ENCODE data around the gene PTCD2. TPM values are rescaled to one million over a fixed set of nuclear protein-coding genes. Genes with fewer than 3 reads are reported as not detected.

Gene PTCD2, protein sequence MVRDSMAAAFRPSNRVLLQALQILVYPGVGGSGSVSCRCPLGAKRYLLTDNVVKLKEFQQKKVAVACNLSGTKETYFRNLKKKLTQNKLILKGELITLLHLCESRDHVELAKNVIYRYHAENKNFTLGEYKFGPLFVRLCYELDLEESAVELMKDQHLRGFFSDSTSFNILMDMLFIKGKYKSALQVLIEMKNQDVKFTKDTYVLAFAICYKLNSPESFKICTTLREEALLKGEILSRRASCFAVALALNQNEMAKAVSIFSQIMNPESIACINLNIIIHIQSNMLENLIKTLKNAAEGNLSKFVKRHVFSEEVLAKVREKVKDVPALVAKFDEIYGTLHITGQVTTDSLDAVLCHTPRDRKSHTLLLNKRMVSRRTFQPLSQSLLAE
- 17.7 TPM for total RNA-seq
- long read RNA-seq, full-length matches to known transcripts = 18 of 22 reads
- long read RNA-seq, partial matches to known transcripts = 0 of 22 reads
- long read RNA-seq, other reads (novel, unspliced or antisense) = 4 of 22 reads

DNA sequence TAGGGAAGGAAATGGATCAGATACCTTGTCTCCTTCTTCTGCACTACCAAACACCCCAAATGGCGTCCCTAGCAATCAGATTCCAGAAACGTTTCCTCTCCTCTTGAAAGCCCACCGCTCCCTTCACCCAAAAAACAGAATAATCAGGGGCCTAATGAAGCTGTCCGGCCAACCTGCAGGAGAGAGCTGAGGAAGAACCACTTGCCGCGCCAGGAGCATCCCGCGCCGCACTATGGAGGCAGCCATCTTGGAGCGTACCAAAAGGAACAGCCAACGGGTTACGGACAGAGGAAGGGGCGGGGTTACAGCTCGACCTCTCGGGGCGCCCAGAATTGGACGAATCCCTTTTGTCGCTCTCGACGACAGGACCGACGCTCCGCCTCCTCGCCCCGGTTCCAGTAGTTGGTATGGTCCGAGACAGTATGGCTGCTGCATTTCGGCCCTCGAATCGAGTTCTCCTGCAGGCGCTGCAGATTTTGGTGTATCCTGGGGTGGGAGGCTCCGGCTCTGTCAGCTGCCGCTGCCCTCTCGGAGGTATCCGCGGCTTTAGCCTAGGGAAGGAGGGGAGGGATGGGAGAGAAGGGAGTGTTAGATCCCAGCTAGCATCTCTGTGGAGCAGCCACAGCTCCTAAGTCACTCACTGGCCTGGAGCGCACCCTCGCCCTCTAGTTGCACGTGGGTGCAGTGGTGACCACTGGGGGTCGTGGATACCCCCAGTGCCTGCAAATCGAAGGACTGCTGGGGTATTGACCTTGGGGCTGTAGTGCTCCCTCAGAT, at the start of gene PTCD2, which contains the start of gene MRPS27:
PTCD2 (plus strand) TSS at position 398 of the 777 bp plus-strand sequence; CDS start at position 408, 10 bp downstream.
MRPS27 (minus strand) TSS at position 265 of the 777 bp plus-strand sequence; CDS start at position 246, 19 bp downstream.
- ATAC-seq (peak; percentile 100), DNase-seq (peak; percentile 96)
- intact Hi-C loops (cut with micrococcal nuclease) = loop anchor here (10.0 kb wide), 1 partner anchor 545 kb away; no protein-coding TSS in a partner anchor

DNA sequence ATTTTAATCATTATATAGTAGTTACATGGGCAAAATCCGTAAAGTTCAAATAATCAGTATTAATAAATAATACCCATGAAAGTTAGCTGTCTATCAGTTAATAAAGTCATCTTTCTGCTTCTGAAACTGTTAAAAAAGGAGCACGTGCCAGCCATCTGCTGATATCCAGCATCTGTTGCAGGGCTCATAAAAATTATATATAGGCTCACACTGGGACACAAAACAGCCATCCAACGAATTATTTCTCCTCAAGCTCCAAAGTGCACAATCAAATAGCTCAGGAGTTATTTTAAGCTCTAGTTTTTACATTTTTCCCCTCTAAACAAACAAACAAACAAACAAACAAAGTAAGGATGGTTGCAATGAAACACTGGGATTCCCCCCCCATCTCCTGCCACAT, 48.5 kb upstream of the PTCD2 start:
- intact Hi-C loops (cut with micrococcal nuclease) = no loop called here
- DNase-seq (no peak), ATAC-seq (no peak)

DNA sequence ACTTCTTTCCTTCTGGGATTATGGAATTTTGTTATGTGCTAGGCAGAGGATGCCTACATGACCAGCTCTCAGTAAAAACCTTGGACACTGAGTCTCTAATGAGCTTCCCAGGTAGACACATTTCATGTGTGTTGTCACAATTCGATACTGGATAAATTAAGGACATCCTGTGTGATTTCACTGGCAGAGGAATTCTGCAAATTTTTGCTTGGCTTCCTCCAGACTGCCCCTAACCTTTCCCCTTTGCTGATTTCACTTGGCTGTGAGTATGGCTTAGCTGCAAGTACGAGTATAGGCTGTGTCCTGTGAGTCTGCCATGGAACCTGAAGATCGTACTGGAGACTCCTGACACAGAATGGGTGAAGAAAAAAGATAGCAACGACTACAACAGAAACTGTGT, 47.8 kb upstream of the PTCD2 start:
- intact Hi-C loops (cut with micrococcal nuclease) = no loop called here
- DNase-seq = no peak
- ATAC-seq = no peak

DNA sequence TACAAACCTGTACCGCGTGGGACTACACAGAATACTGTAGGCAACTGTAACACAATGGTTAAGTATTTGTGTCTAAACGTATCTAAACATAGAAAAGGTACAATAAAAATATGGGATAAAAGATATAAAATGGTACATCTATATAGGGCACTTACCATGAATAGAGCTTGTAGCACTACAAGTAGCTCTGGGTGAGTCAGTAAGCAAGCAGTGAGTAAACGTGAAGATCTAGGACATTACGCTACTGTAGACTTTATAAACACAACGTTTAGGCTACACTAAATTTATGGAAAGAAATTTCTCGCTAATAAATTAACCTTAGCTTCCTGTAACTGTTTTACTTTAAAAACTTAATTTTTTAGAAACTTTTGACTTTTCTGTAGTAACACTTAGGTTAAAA, 46.6 kb upstream of the PTCD2 start:
- DNase-seq (no peak), ATAC-seq (no peak)
- intact Hi-C loops (cut with micrococcal nuclease) = no loop called here

DNA sequence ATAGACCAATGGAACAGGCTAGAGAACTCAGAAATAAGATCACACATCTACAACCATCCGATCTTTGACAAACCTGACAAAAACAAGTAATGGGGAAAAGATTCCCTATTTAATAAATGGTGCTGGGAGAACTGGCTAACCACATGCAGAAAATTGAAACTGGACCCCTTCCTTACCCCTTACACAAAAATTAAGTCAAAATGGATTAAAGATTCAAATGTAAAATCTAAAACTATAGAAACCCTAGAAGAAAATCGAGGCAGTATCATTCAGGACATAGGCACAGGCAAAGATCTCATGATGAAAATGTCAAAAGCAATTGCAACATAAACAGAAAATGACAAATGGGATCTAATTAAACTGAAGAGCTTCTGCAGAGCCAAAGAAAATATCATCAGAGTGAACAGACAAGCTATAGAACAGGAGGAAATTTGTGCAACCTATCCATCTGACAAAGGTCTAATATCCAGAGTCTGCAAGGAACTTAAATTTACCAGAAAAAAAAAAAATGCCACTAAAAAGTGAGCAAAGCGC, 43.9 kb upstream of the PTCD2 start:
- DNase-seq (no peak), ATAC-seq (no peak)
- intact Hi-C loops (cut with micrococcal nuclease) = no loop called here

DNA sequence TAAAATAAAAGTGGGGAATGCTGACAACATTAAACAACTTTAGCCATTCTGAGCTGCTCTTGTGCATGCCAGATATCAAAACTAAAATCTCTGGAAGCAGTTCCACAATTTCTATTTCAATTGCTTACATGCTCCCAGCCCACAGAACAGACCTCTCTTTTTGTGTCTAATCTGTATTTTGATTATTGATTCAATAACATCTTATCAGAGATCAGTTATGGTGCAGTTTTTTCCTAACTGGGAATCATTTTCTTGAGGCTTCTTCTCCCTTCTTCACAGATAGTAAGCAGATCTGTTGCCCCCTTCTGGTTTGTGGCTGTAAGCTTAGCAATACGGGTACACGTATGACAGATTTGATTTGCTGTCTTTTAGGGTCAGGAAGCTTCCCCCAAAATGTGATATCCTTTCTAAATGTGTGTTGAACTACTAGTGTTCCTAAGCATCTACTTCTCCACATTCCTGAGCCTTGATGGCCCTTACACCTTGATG, 39.5 kb upstream of the PTCD2 start:
- DNase-seq (no peak), ATAC-seq (peak; percentile 58)
- intact Hi-C loops (cut with micrococcal nuclease) = no loop called here

DNA sequence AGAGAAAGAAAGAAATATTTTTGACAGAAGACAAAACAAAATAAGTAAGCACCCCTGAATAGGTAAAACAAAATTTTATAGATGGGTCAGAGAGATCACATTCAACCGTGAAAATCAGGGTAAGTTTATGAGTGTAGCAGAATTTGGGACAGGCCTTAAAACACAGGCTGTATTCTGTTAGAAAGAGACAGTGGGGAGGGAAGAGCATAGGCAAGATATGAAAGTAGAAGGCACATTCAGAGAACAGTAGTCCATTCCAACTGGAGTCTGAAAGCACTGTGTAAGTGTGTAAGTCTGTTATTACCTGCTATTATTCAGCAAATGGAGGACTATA, 38.8 kb upstream of the PTCD2 start:
- ATAC-seq = peak; percentile 47
- intact Hi-C loops (cut with micrococcal nuclease) = no loop called here
- no peak for DNase-seq

DNA sequence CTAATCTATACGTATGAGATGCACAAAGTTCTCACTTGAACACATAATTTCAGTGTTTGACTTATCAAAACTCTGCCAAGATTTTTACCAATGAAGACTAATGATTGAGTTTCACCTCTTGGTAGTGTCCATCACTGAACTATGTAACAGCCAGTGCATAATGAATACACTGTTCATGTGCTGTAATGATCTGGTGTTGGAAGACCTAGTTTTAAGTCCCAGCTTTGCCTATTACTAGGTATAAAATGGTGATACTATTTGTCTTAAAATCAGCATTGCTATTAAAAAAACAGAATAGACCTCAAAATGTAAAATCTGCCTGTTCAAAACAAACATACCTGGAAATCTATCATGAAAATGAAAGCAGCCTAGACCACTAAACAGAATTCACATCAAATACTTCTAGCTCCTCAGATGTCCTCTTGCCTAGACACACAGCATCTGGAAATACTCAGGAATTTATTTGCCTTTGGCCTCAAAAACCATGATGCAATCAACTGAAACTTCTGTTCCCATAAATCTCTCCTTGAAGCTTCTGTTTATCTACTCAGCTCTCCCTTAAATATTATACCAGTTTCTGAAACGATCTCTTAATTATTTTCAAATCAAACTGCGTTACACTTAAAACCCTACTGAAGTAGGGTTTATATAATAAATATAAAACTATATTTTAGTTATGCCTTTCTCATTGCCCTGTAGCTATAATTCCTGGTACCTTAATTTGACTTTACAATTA, 38.2 kb upstream of the PTCD2 start:
- ATAC-seq = peak; percentile 82
- no peak for DNase-seq
- intact Hi-C loops (cut with micrococcal nuclease) = no loop called here

DNA sequence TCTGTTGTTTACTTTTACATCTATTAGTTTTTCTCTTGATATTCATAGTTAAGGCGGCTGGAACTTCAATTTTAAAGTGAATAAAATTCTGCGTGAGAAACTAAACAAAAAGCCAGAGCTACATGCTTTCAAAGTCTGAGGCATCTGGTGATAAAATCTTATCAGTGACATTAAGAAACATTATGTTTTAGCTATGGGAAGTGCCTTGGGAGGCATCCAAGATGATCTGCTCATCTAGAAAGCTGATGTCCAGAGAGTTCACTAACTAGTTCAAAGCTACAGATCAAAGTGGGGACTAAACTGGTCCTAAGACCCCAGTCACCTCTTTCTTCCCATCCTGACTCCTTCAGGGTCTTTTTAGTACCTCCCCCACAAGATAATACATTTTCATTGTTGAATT, 37.3 kb upstream of the PTCD2 start:
- intact Hi-C loops (cut with micrococcal nuclease) = no loop called here
- DNase-seq (no peak), ATAC-seq (peak; percentile 30)

DNA sequence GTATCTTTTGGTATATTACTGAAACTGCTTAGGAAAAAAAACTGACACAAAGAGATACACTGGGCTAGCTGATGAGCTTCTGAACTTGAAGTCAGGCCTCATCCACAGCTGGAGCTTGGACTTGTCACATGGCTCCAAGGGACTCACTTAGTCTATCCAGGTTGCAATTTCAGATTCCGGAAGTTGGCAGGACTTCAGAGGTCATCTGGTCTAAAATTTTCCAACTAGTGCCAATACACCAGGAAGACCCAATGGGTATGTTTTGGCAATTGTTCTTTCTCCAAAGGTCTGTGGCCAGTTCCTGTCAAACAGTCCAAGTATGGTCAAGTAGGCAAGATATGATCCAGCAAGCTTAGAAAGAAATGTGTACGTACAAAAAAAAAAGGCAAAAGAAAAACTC, 36.8 kb upstream of the PTCD2 start:
- peak; percentile 19 for ATAC-seq
- intact Hi-C loops (cut with micrococcal nuclease) = no loop called here
- DNase-seq = no peak

DNA sequence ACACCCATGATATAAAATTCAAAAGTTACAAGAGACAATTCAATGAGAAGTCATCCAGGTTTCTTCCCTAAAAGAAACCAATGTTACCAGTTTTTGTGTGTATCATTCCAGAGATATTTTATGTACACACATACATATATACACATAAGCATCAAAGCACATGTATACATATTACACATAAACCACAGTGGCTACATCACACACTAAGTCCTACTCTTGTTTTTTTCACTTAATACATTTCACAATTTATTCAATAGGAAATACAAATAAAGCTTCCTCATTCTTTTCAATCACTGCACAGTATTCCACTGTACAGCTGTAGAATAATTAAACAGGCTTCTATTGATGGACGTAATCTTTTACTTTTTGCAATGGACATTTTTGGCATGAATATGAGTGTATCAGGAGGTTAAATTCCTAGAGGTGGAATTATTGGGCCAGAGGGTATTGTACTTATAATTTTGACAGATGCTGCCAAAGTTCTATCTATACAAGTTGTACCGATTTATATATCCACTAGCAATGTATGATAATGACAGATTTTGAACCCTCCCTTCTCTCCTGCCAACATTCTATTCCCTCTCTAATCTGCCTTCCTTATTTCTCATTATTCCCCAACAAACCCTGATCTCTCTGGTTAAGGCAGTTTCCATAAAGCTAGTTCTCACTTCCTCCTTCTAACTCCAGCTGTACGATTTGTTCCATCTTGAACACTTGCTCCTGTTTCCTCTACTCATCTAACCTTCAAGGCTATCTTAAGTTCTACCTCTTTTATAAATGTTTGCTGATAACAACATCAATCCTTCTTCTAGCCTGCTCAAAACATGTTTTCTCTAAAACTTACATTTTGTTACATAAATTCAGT, 35.4 kb upstream of the PTCD2 start:
- intact Hi-C loops (cut with micrococcal nuclease) = no loop called here
- DNase-seq = no peak
- no peak for ATAC-seq

DNA sequence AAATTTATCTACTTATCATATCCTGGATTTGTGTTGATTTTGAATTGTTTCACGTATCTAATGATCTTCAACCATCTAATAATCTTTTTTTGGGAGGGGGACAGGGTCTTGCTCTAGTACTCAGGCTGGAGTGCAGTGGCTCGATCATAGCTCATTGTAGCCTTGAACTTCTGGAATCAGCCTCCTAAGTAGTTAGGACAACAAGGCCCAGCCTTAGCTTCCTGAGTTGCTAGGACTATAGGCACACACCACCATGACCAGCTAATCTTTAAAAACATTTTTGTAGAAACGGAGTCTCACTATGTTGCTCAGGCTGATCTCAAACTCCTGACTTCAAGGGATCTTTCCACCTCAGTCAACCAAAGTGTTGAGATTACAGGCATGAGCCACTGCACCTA, 34.8 kb upstream of the PTCD2 start:
- DNase-seq = no peak
- ATAC-seq = no peak
- intact Hi-C loops (cut with micrococcal nuclease) = no loop called here

DNA sequence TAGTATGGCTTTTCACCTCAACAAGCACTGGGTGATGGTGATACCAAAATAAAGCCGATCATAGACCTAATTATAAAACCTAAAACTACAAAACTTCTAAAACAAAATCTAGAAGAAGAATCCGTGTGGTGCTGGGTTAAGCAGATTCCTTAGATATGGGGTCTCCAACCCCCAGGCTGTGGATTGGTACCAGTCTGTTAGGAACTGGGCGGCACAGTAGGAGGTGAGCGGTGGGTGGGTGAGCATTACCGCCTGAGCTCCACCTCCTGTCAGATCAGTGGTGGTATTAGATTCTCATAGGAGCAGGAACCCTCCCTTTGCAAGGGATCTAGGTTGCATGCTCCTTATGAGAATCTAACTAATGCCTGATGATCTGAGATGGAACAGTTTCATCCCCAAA, 33.4 kb upstream of the PTCD2 start:
- no peak for DNase-seq
- intact Hi-C loops (cut with micrococcal nuclease) = no loop called here
- no peak for ATAC-seq

DNA sequence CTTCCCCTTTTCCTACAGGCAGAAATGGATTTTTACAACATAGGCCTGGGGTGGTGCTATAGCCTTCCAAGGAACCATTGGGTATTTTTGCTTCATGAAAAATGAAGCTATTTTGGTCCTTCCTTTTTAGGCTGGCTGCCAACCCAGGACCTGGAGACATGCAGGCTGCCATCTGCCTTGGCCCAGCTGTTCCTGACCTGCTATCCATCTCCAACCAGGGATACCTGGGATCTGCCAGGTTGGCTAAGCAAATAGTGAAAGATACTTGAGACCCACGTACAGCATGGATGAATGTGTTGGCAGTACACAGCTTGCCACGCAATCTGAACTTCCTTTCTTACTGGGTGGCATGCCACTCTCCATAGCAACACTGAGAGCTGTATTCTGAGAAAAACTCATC, 31.2 kb upstream of the PTCD2 start:
- ATAC-seq = peak; percentile 63
- DNase-seq = peak; percentile 35
- intact Hi-C loops (cut with micrococcal nuclease) = no loop called here

DNA sequence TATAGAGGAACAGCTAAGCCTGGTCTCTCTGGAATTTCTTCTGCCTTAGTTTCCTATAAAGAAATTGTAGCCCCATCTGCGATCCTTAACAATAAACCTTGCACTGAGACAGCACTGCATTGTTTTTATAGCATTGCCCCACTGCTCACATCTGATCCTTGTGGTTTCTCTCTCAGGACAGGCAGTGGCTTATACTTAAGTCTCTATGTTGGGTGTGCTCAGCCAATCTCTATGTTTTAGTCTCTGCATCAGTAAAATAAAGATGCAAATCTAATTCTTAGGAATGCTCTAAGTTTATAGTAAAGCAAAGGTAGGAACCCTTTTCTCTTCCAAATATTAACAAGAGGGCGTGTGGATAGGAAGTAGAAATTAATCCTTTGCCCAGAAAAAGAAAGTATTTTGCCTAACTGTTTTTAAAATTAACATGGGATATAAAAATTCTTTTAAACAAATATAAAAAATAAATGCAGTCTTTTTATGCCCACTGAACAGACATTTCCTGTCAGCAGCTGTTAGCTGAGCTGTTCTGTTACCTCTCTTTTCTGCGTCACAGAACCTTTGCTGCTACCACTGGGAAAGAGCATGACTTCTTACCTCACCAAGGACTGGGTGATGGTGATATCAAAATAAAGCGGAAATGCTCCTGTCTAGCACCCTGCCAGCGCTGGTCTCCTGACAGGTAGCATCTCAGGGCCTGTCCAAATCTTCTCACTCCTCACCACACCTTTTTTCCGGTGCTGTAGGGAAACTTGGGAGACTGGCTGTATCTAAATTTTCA, 29.6 kb upstream of the PTCD2 start:
- ATAC-seq (no peak), DNase-seq (no peak)
- intact Hi-C loops (cut with micrococcal nuclease) = no loop called here

DNA sequence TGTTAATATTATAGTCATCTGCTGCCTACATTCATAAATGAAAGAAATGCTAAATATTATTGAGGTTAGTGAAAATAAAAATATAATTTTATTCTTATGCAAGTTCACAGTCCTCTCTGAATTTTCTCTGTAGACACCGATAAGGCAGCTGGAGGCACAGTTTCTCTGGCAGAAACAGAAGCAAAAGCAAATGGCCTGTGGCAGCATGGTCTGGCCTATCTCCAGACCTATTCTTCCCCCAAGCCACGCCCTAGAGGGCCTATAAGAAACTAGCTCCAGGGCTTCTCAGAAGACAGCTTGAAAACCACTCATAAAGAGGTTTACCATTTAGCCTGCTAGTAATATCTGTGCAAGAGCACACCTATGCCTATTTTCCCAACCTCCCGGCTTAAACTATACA, 28.6 kb upstream of the PTCD2 start:
- DNase-seq = no peak
- intact Hi-C loops (cut with micrococcal nuclease) = no loop called here
- ATAC-seq = no peak

DNA sequence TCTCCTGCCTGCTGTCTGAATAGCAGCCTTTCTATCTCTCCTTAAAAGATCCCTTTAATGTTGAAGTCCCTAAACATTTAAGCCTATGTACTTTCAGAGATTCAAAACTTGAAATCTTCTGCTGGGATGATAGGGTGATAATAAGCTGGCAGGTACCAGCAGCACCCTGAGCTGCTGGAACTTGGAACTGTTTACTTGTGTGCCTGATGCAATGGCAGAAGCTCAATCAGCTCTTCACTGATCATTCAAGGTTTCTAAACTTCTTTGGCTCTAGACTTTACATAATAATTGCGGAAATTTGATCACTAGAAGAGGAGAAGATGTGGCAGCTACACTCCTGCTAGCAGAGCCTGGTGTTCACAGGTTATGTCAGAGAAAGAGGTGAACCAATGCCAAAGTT, 27.8 kb upstream of the PTCD2 start:
- ATAC-seq (no peak), DNase-seq (no peak)
- intact Hi-C loops (cut with micrococcal nuclease) = no loop called here

All from left ventricle myocardium superior (tissue), 1 donor.